Head of caudate nucleus (tissue), 42 donors: ENCODE data around the gene SLC28A3.
A peak's percentile ranks its signal among the peaks of the same experiment; 100 is the strongest.

Source experiments
- DNase-seq, 42 donors: peaks; one replicate each; pipeline versions ENCODE4 v3.0.0 to v3.0.0-alpha.2; 2020 to 2021; ENCODE audit warnings: mixed read lengths in 7 of 42
- intact Hi-C: fragments of 100-400 bp; cut with DNase I; formaldehyde crosslinking; loops from one replicate; pipeline ENCODE4 v1.15.0; 2022

Gene SLC28A3

GRCh38 chr9:84354035-84354434 is 13.5 kb upstream of the SLC28A3 start:
- intact Hi-C loops: no loop called here
- DNase-seq: no peak

GRCh38 chr9:84349671-84350070 is 9.1 kb upstream of the SLC28A3 start:
- DNase-seq: no peak
- intact Hi-C loops: no loop called here

- intact Hi-C loops: no loop called here
- DNase-seq: peak in 1 of 42 donors; percentile 27
Observed at GRCh38 chr9:84343111-84343521, 2.6 kb upstream of the SLC28A3 start.

GRCh38 chr9:84339962-84340361 is 596 bp downstream of the SLC28A3 start:
- DNase-seq: peak in 1 of 42 donors; percentile 34

GRCh38 chr9:84339503-84339902 is 1.1 kb downstream of the SLC28A3 start:
- DNase-seq: peak in 1 of 42 donors; percentile 27
- intact Hi-C loops: no loop called here

More at GRCh38 chr9:84339962-84340361, 596 bp downstream of the SLC28A3 start:
- intact Hi-C loops: no loop called here

GRCh38 chr9:84338792-84339191 is 1.8 kb downstream of the SLC28A3 start:
- intact Hi-C loops: no loop called here
- DNase-seq: peak in 1 of 42 donors; percentile 1

GRCh38 chr9:84337252-84337651 is 3.3 kb downstream of the SLC28A3 start:
- intact Hi-C loops: no loop called here
- DNase-seq: peak in 1 of 42 donors; percentile 4

GRCh38 chr9:84331119-84331809 is 9.3 kb downstream of the SLC28A3 start:
- peak in 1 of 42 donors; percentile 16 for DNase-seq
- intact Hi-C loops: no loop called here

- intact Hi-C loops: no loop called here
Observed at GRCh38 chr9:84330246-84330645, 10.3 kb downstream of the SLC28A3 start.

GRCh38 chr9:84327184-84327583 is 13.4 kb downstream of the SLC28A3 start:
- DNase-seq: no peak
- intact Hi-C loops: no loop called here

More at GRCh38 chr9:84330246-84330645, 10.3 kb downstream of the SLC28A3 start:
- no peak for DNase-seq

- DNase-seq: no peak
- intact Hi-C loops: no loop called here
Observed at GRCh38 chr9:84325347-84325973, 15.1 kb downstream of the SLC28A3 start.

GRCh38 chr9:84324811-84325210 is 15.7 kb downstream of the SLC28A3 start:
- no peak for DNase-seq
- intact Hi-C loops: no loop called here

GRCh38 chr9:84323858-84324257 is 16.7 kb downstream of the SLC28A3 start:
- intact Hi-C loops: no loop called here
- no peak for DNase-seq

GRCh38 chr9:84322828-84323227 is 17.7 kb downstream of the SLC28A3 start:
- intact Hi-C loops: no loop called here
- no peak for DNase-seq

- no peak for DNase-seq
Observed at GRCh38 chr9:84320231-84320630, 20.3 kb downstream of the SLC28A3 start.

GRCh38 chr9:84319632-84320031 is 20.9 kb downstream of the SLC28A3 start:
- intact Hi-C loops: loop anchor here (5.0 kb wide), 1 partner anchor 382 kb away; no protein-coding TSS in a partner anchor
- no peak for DNase-seq

More at GRCh38 chr9:84320231-84320630, 20.3 kb downstream of the SLC28A3 start:
- intact Hi-C loops: no loop called here

- intact Hi-C loops: loop anchor here (5.0 kb wide), 1 partner anchor 382 kb away; no protein-coding TSS in a partner anchor
- no peak for DNase-seq
Observed at GRCh38 chr9:84318981-84319380, 21.6 kb downstream of the SLC28A3 start.

- DNase-seq: no peak
- intact Hi-C loops: loop anchor here (5.0 kb wide), 1 partner anchor 380 kb away; no protein-coding TSS in a partner anchor
Observed at GRCh38 chr9:84317563-84317962, 23.0 kb downstream of the SLC28A3 start.

GRCh38 chr9:84315278-84315877 is 25.2 kb downstream of the SLC28A3 start:
- intact Hi-C loops: loop anchor here (5.0 kb wide), 1 partner anchor 378 kb away; no protein-coding TSS in a partner anchor
- DNase-seq: peak; percentile 11 to 87 (median 68)

- intact Hi-C loops: no loop called here
- no peak for DNase-seq
Observed at GRCh38 chr9:84314306-84314705, 26.3 kb downstream of the SLC28A3 start.
